Spleen (tissue), 11 donors: ENCODE results near the gene GNPDA2. TPM values are rescaled to one million over a fixed set of nuclear protein-coding genes. Genes with fewer than 3 reads are reported as not detected.
"Not testable (repeated sequence)": the region's sequence is repeated elsewhere in the genome, so short reads cannot be mapped to it uniquely, and the experiment has no call there.

ENCODE experiments used
- DNase-seq: peaks from one replicate; pipeline ENCODE4 v3.0.0-alpha.2; 2020
- H3K27ac ChIP-seq, 8 donors: fragments of 200-600 bp; sonication (generic) in 7 of 8; 1 replicate in 4 of 8; 2 replicates in 4 of 8; pipeline versions ENCODE4 v1.5.0 to v1.8.0; 2016 to 2021; ENCODE audit warnings: inconsistent platforms in 4 of 8, mild to moderate bottlenecking in 4 of 8, moderate library complexity in 1 of 8
- H3K27me3 ChIP-seq, 7 donors: fragments of 200-600 bp; sonication (generic) in 6 of 7; replicated peaks in 1 of 7; 1 replicate in 4 of 7; 2 replicates in 3 of 7; pipeline versions ENCODE4 v1.5.0 to v1.8.0; 2016 to 2021; ENCODE audit warnings: inconsistent platforms in 3 of 7, mild to moderate bottlenecking in 1 of 7
- H3K36me3 ChIP-seq, 6 donors: fragments of 200-600 bp; sonication (generic) in 5 of 6; 1 replicate in 4 of 6; 2 replicates in 2 of 6; pipeline versions ENCODE4 v1.5.0 to v1.8.0; 2016 to 2021; ENCODE audit warnings: inconsistent platforms in 2 of 6
- H3K4me1 ChIP-seq, 6 donors: fragments of 200-600 bp; sonication (generic) in 5 of 6; 1 replicate in 3 of 6; 2 replicates in 3 of 6; pipeline versions ENCODE4 v1.5.0 to v1.8.0; 2016 to 2021; ENCODE audit warnings: inconsistent platforms in 3 of 6
- H3K4me3 ChIP-seq, 8 donors: fragments of 200-600 bp; sonication (generic) in 7 of 8; 1 replicate in 4 of 8; 2 replicates in 4 of 8; pipeline versions ENCODE4 v1.5.0 to v1.8.0; 2016 to 2021; ENCODE audit warnings: inconsistent platforms in 4 of 8, mild to moderate bottlenecking in 4 of 8, moderate library complexity in 2 of 8
- H3K9me3 ChIP-seq, 8 donors: fragments of 200-600 bp; sonication (generic) in 7 of 8; 1 replicate in 4 of 8; 2 replicates in 4 of 8; pipeline versions ENCODE4 v1.5.0 to v1.8.0; 2016 to 2021; ENCODE audit warnings: inconsistent platforms in 4 of 8
- CTCF ChIP-seq, 11 experiments: fragments of 200-600 bp in 7 of 11; fragments of 450-650 bp in 4 of 11; sonication (generic) in 4 of 11; IDR thresholded peaks in 8 of 11; conservative IDR thresholded peaks in 3 of 11; 1 replicate in 7 of 11; 2 replicates in 4 of 11; pipeline versions ENCODE4 v1.4.0 to v1.8.0; 2016 to 2021; ENCODE audit warnings: antibody characterized with exemption in 11 of 11, inconsistent platforms in 4 of 11, mild to moderate bottlenecking in 1 of 11
- POLR2A ChIP-seq, 3 donors: fragments of 450-650 bp; IDR thresholded peaks; one replicate each; pipeline ENCODE4 v1.5.1; 2017; ENCODE audit warnings: antibody characterized with exemption in 3 of 3, mild to moderate bottlenecking in 1 of 3
- POLR2AphosphoS5 ChIP-seq, 3 donors: sonication (generic); formaldehyde crosslinking; IDR thresholded peaks; one replicate each; pipeline ENCODE4 v1.5.1; 2017; ENCODE audit warnings: antibody characterized with exemption in 3 of 3
- WGBS, 5 donors: extraction: QIAGEN DNeasy Blood & Tissue Kit in 3 of 5; methylation state at CpG; one replicate each; pipeline versions ENCODE4 v1.1.5 to v1.1.7; 2013 to 2018; 5-methylcytosine and 5-hydroxymethylcytosine counted together
- intact Hi-C: fragments of 100-400 bp; cut with DNase I; formaldehyde crosslinking; loops from one replicate; pipeline ENCODE4 v1.15.0; 2023; ENCODE audit warnings: low total_unique reads
- polyA plus RNA-seq, 3 donors: library from polyadenylated mRNA; stranded (reverse); fragments of 200-250 nt; gene quantifications; one replicate each; pipeline ENCODE4 v1.2.1, GENCODE V29; 2013
- total RNA-seq, 7 donors: library from RNA; depleted of rRNA in 3 of 7; stranded (reverse); fragments of >200 nt in 3 of 7; fragmentation: NEBNext Ultra II Directional in 4 of 7; extraction: Animal tissue kit (Norgen Biotek cat#: 25700) in 4 of 7; gene quantifications; one replicate each; pipeline versions ENCODE4 v1.1.0 to v1.2.1, GENCODE V29; 2016 to 2021
- donor health status: healthy with polysubstance abuse.
- donor health status: DM: no; HTN: no; CAD: no; lungs with moderate emphysema.
- donor health status: DM: no; HTN: no; CAD: no.
- donor health status: Bipolar disorder and iron deficiency.
- donor health status: healthy.
- donor health status: DM: no; HTN: no; CAD: no.
- donor health status: DM: yes; HTN: yes; CAD: no.

Gene GNPDA2
- total and polyA plus RNA-seq, 10 donors: 10.2 to 18.8 (median 13.7) TPM

- WGBS, 5 donors: 75 to 86% (median 79%) methylated on average over 2 of the region's 2 CpGs
- no peak for DNase-seq
- Histone ChIP-seq H3K36me3 (no peaks in the 10 kb centered on the region), H3K27me3 (no peaks in the 10 kb centered on the region), H3K27ac (no peak overlapping the region), H3K9me3 (peaks cover 0 to 7% (median 0%) of the 10 kb centered on the region in 8 donors), H3K4me3 (no peak overlapping the region), H3K4me1 (no peaks in the 10 kb centered on the region)
- TF ChIP-seq POLR2AphosphoS5 (IDR thresholded peaks at IDR 0.05): no peak
- no peak for TF ChIP-seq CTCF (IDR thresholded peaks at IDR 0.05 in 8 of 11, conservative IDR thresholded peaks at IDR 0.05 in 3 of 11)
- TF ChIP-seq POLR2A (IDR thresholded peaks at IDR 0.05): no peak
- intact Hi-C loops: no loop called here
Observed at GRCh38 chr4:44740201-44740600, 13.8 kb upstream of the GNPDA2 start.

GRCh38 chr4:44738615-44739014 lies 12.3 kb upstream of the GNPDA2 start:
- no peaks in the 10 kb centered on the region for H3K4me1 ChIP-seq
- DNase-seq: no peak
- 7 to 83% (median 63%) methylated on average over 2 of the region's 2 CpGs for WGBS, 5 donors
- no peaks in the 10 kb centered on the region for H3K9me3 ChIP-seq
- H3K27ac ChIP-seq: no peak overlapping the region
- TF ChIP-seq POLR2A (IDR thresholded peaks at IDR 0.05): no peak
- peak in 2 of 11 experiments; percentile 8 to 13 for TF ChIP-seq CTCF (IDR thresholded peaks at IDR 0.05 in 8 of 11, conservative IDR thresholded peaks at IDR 0.05 in 3 of 11)
- no peak for TF ChIP-seq POLR2AphosphoS5 (IDR thresholded peaks at IDR 0.05)
- intact Hi-C loops: no loop called here
- H3K27me3 ChIP-seq: no peaks in the 10 kb centered on the region
- H3K36me3 ChIP-seq: no peaks in the 10 kb centered on the region
- no peak overlapping the region for H3K4me3 ChIP-seq

- Histone ChIP-seq H3K27ac (no peak overlapping the region), H3K4me1 (no peaks in the 10 kb centered on the region), H3K27me3 (no peaks in the 10 kb centered on the region), H3K9me3 (no peaks in the 10 kb centered on the region), H3K4me3 (no peak overlapping the region), H3K36me3 (no peaks in the 10 kb centered on the region)
- intact Hi-C loops: no loop called here
- no peak for TF ChIP-seq CTCF (IDR thresholded peaks at IDR 0.05 in 8 of 11, conservative IDR thresholded peaks at IDR 0.05 in 3 of 11)
- no peak for DNase-seq
- WGBS, 5 donors: 56 to 85% (median 75%) methylated on average over 2 of the region's 2 CpGs
Observed at GRCh38 chr4:44736900-44737299, 10.5 kb upstream of the GNPDA2 start.

GRCh38 chr4:44728694-44729093 lies 2.3 kb upstream of the GNPDA2 start:
- H3K4me3 ChIP-seq, H3K27ac ChIP-seq, intact Hi-C loops, H3K36me3 ChIP-seq, H3K9me3 ChIP-seq, H3K27me3 ChIP-seq, DNase-seq: not testable (repeated sequence)
- 91 to 96% (median 94%) methylated on average over 9 of the region's 9 CpGs for WGBS, 5 donors
- H3K4me1 ChIP-seq: peaks cover 0 to 34% (median 27%) of the 10 kb centered on the region in 6 donors

- no peak overlapping the region for H3K27ac ChIP-seq
- WGBS, 5 donors: 79 to 95% (median 90%) methylated on average over 6 of the region's 6 CpGs
- TF ChIP-seq POLR2A (IDR thresholded peaks at IDR 0.05): no peak
- TF ChIP-seq POLR2AphosphoS5 (IDR thresholded peaks at IDR 0.05): no peak
- TF ChIP-seq CTCF (IDR thresholded peaks at IDR 0.05 in 8 of 11, conservative IDR thresholded peaks at IDR 0.05 in 3 of 11): no peak
- intact Hi-C loops: no loop called here
- H3K9me3 ChIP-seq: no peaks in the 10 kb centered on the region
- H3K4me3 ChIP-seq: peak overlapping the region in 1 of 8 donors; percentile 93
- H3K4me1 ChIP-seq: peaks cover 0 to 45% (median 31%) of the 10 kb centered on the region in 6 donors
- DNase-seq: no peak
- no peaks in the 10 kb centered on the region for H3K27me3 ChIP-seq
- H3K36me3 ChIP-seq: no peaks in the 10 kb centered on the region
Observed at GRCh38 chr4:44727471-44727870, 1.1 kb upstream of the GNPDA2 start.
